Measurements from ENCODE around the gene GPC1. TPM values are rescaled to one million over a fixed set of nuclear protein-coding genes. Genes with fewer than 3 reads are reported as not detected.

GPC1 gene
- total RNA-seq, 1 donor from 2014 or later: 155 TPM

DNA sequence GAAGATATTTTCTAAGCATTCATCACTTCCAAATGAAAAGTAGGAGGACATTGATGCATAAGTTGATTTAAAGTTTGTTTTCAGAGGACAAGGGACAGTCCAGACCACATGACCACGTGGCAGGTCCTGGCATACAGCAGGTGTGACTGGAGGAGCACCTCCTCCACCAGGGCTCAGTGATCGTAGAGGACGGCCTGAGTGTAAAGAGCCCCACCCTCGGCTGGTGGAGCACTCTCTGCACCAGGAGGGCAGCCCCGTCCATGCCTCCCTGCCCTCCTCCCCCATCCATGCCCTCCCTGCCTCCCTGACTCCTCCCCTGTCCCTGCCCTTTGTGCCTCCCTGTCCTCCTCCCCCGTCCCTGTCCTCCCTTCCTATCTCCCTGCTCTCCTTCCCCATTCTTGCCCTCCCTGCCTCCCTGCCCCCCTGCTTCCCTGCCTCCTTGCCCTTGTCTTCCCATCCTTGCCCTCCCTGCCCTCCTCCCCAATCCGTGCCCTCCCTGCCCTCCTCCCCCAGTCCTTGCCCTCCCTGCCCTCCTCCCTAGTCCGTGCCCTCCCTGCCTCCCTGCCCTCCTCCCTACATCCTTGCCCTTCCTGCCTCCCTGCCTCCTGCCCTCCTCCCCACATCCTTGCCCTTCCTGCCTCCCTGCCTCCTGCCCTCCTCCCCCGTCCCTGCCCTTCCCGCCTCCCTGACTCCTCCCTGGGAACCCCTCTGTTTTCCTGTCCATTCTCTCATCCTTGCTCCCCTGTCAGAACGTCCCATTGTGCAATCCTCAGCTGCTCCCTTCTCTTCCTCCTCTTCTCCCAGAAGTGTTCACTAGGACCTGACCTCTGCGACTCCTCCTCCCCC, 74.4 kb downstream of the GPC1 start:
- peaks cover 10% of the 10 kb centered on the region for H3K27me3 Mint-ChIP-seq (ENCODE audit: unreplicated experiment)
- H3K27ac Mint-ChIP-seq (ENCODE audit: unreplicated experiment): no peak overlapping the region
- peaks cover 3% of the 10 kb centered on the region for H3K9me3 Mint-ChIP-seq (ENCODE audit: unreplicated experiment)
- no peak overlapping the region for H3K4me3 Mint-ChIP-seq (ENCODE audit: unreplicated experiment)
- H3K36me3 Mint-ChIP-seq (ENCODE audit: unreplicated experiment): no peaks in the 10 kb centered on the region
- no peak for DNase-seq
- TF ChIP-seq CTCF (IDR thresholded peaks at IDR 0.05; ENCODE audit: partially characterized antibody, unreplicated experiment): no peak
- H3K4me1 Mint-ChIP-seq (ENCODE audit: low read depth, unreplicated experiment): no peaks in the 10 kb centered on the region

GRCh38 chr2:240510513-240511210, 75.2 kb downstream of the GPC1 start:
- peaks cover 2% of the 10 kb centered on the region for H3K9me3 Mint-ChIP-seq (ENCODE audit: unreplicated experiment)
- H3K4me3 Mint-ChIP-seq (ENCODE audit: unreplicated experiment): no peak overlapping the region
- H3K4me1 Mint-ChIP-seq (ENCODE audit: low read depth, unreplicated experiment): no peaks in the 10 kb centered on the region
- no peak for TF ChIP-seq CTCF (IDR thresholded peaks at IDR 0.05; ENCODE audit: partially characterized antibody, unreplicated experiment)
- peaks cover 10% of the 10 kb centered on the region for H3K27me3 Mint-ChIP-seq (ENCODE audit: unreplicated experiment)
- no peaks in the 10 kb centered on the region for H3K36me3 Mint-ChIP-seq (ENCODE audit: unreplicated experiment)
- DNase-seq: no peak
- no peak overlapping the region for H3K27ac Mint-ChIP-seq (ENCODE audit: unreplicated experiment)

DNA sequence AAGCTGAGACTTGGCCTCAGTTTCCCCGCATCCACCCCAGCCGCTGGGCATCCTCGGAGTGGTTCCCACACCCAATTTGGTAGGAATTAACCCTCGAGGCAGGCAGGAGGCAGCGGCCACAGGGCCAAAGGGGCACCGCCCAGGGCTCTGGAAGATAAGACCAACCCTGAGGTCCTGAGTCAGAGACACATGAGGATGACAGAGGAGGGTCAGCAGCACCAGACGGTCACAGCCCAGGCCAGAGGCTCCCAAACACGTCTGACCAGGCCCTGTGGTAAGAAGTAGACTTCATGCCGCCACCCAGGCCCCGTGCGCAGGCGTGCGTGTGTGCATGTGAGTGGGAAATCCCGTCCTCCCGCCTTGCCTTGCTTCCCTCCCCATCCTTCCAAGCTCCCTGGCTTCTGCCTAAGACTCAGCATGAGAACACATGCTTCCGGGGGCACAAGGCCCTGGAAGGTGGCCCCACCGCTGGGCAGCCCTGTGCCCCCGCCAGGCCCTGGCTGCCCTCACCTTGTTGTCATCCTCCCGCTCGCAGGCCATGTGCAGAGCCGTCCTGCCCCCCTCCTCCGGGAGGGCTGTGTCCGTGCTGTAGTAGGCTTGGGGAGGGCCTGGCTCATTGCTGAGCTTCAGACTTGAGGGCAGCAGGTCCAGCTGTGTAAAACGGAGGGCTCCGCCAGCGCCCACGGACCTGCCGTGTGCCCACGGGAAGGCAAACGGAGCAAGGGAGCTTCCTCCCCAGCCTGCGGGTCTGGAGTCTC, 76.1 kb downstream of the GPC1 start:
- TF ChIP-seq CTCF (IDR thresholded peaks at IDR 0.05; ENCODE audit: partially characterized antibody, unreplicated experiment): no peak
- DNase-seq: no peak
- peaks cover 10% of the 10 kb centered on the region for H3K27me3 Mint-ChIP-seq (ENCODE audit: unreplicated experiment)
- peaks cover 1% of the 10 kb centered on the region for H3K9me3 Mint-ChIP-seq (ENCODE audit: unreplicated experiment)
- H3K36me3 Mint-ChIP-seq (ENCODE audit: unreplicated experiment): no peaks in the 10 kb centered on the region
- no peak overlapping the region for H3K27ac Mint-ChIP-seq (ENCODE audit: unreplicated experiment)
- no peak overlapping the region for H3K4me3 Mint-ChIP-seq (ENCODE audit: unreplicated experiment)
- H3K4me1 Mint-ChIP-seq (ENCODE audit: low read depth, unreplicated experiment): no peaks in the 10 kb centered on the region

DNA sequence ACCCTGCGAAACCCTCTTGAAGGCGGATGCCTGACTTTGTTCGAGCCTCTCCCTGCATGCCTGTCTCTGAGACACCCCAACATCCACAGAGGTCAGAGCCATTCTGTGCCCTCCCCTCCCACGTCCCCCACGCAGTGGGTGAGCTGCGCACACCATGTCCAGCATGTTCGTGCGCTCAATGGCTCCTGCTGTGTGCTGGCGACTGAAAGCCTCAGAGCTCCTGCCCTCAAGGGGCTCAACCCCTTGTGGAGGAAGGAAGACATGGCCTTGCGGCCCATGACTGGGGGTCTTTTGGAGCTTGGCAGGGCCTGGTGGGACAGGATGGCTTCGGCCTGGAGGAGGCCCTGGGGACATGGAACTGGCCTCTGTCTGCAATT, 76.6 kb downstream of the GPC1 start:
- Mint-ChIP-seq H3K36me3 (ENCODE audit: unreplicated experiment) (no peaks in the 10 kb centered on the region), H3K9me3 (ENCODE audit: unreplicated experiment) (peaks cover 1% of the 10 kb centered on the region), H3K4me3 (ENCODE audit: unreplicated experiment) (no peak overlapping the region), H3K4me1 (ENCODE audit: low read depth, unreplicated experiment) (no peaks in the 10 kb centered on the region), H3K27ac (ENCODE audit: unreplicated experiment) (no peak overlapping the region), H3K27me3 (ENCODE audit: unreplicated experiment) (peaks cover 12% of the 10 kb centered on the region)
- no peak for TF ChIP-seq CTCF (IDR thresholded peaks at IDR 0.05; ENCODE audit: partially characterized antibody, unreplicated experiment)
- no peak for DNase-seq
